OCI-LY1 (cell line): Measurements from ENCODE around the gene RAPGEF6.

Source experiments
- H2AFZ ChIP-seq: fragments of 200-600 bp; sonication (generic), shearing (Covaris generic); 2 replicates; pipeline ENCODE4 v1.6.0; 2014; ENCODE audit warnings: antibody characterized with exemption, mild to moderate bottlenecking, low read length
- H3F3A ChIP-seq: fragments of 200-600 bp; sonication (generic), shearing (Covaris generic); 2 replicates; pipeline ENCODE4 v1.6.0; 2014; ENCODE audit warnings: mild to moderate bottlenecking, antibody characterized with exemption, low read length, moderate library complexity; ENCODE audit not compliant: insufficient read depth
- H3K27ac ChIP-seq: fragments of 200-600 bp; sonication (generic); 2 replicates; pipeline ENCODE4 v1.5.1; 2014; ENCODE audit warnings: low read length, mixed run types, mild to moderate bottlenecking, low read depth; ENCODE audit not compliant: poor library complexity, severe bottlenecking
- H3K27me3 ChIP-seq: fragments of 200-600 bp; sonication (generic); 2 replicates; pipeline ENCODE4 v1.6.0; 2014; ENCODE audit warnings: antibody characterized with exemption, mild to moderate bottlenecking, low read length, moderate library complexity; ENCODE audit not compliant: insufficient read depth
- H3K36me3 ChIP-seq: fragments of 200-600 bp; sonication (generic); 2 replicates; pipeline ENCODE4 v1.6.1; 2014; ENCODE audit warnings: mild to moderate bottlenecking, antibody characterized with exemption, low read length, moderate library complexity, mixed read lengths; ENCODE audit not compliant: insufficient read depth
- H3K4me1 ChIP-seq: fragments of 200-600 bp; sonication (generic); 2 replicates; pipeline ENCODE4 v1.5.1; 2014; ENCODE audit warnings: mild to moderate bottlenecking, low read length, moderate library complexity; ENCODE audit not compliant: insufficient read depth, severe bottlenecking
- H3K4me2 ChIP-seq: fragments of 200-600 bp; sonication (generic), shearing (Covaris generic); 2 replicates; pipeline ENCODE4 v1.6.1; 2014; ENCODE audit warnings: low read length
- H3K4me3 ChIP-seq: fragments of 200-600 bp; sonication (generic); 2 replicates; pipeline ENCODE4 v1.5.1; 2014; ENCODE audit warnings: low read length, low read depth, mild to moderate bottlenecking, mixed read lengths; ENCODE audit not compliant: poor library complexity, severe bottlenecking
- H3K79me2 ChIP-seq: fragments of 200-600 bp; shearing (Covaris generic); 2 replicates; pipeline ENCODE4 v1.6.1; 2016; ENCODE audit warnings: mixed run types, low read length, mixed read lengths; ENCODE audit not compliant: insufficient read depth
- H3K9ac ChIP-seq: fragments of 200-600 bp; sonication (generic), shearing (Covaris generic); 2 replicates; pipeline ENCODE4 v1.6.1; 2014; ENCODE audit warnings: mild to moderate bottlenecking, low read length, mixed read lengths
- H3K9me2 ChIP-seq: fragments of 200-600 bp; sonication (generic), shearing (Covaris generic); 2 replicates; pipeline ENCODE4 v1.6.1; 2014; ENCODE audit warnings: low read depth, mild to moderate bottlenecking, low read length, mixed read lengths
- H3K9me3 ChIP-seq: fragments of 200-600 bp; shearing (Covaris generic); 2 replicates; pipeline ENCODE4 v1.6.1; 2014; ENCODE audit warnings: low read length, mixed read lengths
- H4K20me1 ChIP-seq: fragments of 200-600 bp; sonication (generic), shearing (Covaris generic); 2 replicates; pipeline ENCODE4 v1.6.0; 2016; ENCODE audit warnings: mild to moderate bottlenecking, low read length; ENCODE audit not compliant: insufficient read depth
- CTCF ChIP-seq: fragments of 200-600 bp; sonication (generic), shearing (Covaris generic); IDR thresholded peaks from 2 replicates; pipeline ENCODE4 v1.5.1; 2017; ENCODE audit warnings: mild to moderate bottlenecking, antibody characterized with exemption, low read length, moderate library complexity, mixed read lengths
- EZH2 ChIP-seq: fragments of 200-600 bp; sonication (generic), shearing (Covaris generic); IDR thresholded peaks from 2 replicates; pipeline ENCODE4 v1.8.0; 2017; ENCODE audit warnings: borderline replicate concordance, mixed run types, mild to moderate bottlenecking, antibody characterized with exemption, low read length, moderate library complexity, mixed read lengths

The RAPGEF6 gene

GRCh38 chr5:131613423-131613822 is 21.6 kb downstream of the RAPGEF6 start:
- H3K9ac ChIP-seq: no peak overlapping the region
- no peaks in the 10 kb centered on the region for H3K9me2 ChIP-seq
- 0 out of 2 replicates have a peak, but pooled peaks cover 3% of the 10 kb centered on the region for H3K9me3 ChIP-seq
- peaks cover 100% of the 10 kb centered on the region for H3K79me2 ChIP-seq
- H3K27ac ChIP-seq: no peak overlapping the region
- peaks cover 9% of the 10 kb centered on the region for H3K4me1 ChIP-seq
- no peak for TF ChIP-seq EZH2
- no peak for TF ChIP-seq CTCF
- H3K36me3 ChIP-seq: peaks cover 44% of the 10 kb centered on the region
- no peak overlapping the region for H2AFZ ChIP-seq
- H4K20me1 ChIP-seq: no peaks in the 10 kb centered on the region
- no peaks in the 10 kb centered on the region for H3K27me3 ChIP-seq
- no peaks in the 10 kb centered on the region for H3F3A ChIP-seq
- H3K4me2 ChIP-seq: no peak overlapping the region
- H3K4me3 ChIP-seq: no peak overlapping the region

- Histone ChIP-seq H3K79me2 (peaks cover 100% of the 10 kb centered on the region), H3K4me2 (no peak overlapping the region), H3K27ac (no peak overlapping the region), H3K36me3 (peaks cover 37% of the 10 kb centered on the region), H3K9me2 (no peaks in the 10 kb centered on the region), H3K27me3 (no peaks in the 10 kb centered on the region), H2AFZ (no peak overlapping the region), H3K9ac (no peak overlapping the region), H3K4me1 (peaks cover 9% of the 10 kb centered on the region), H3K4me3 (no peak overlapping the region), H4K20me1 (no peaks in the 10 kb centered on the region), H3K9me3 (0 out of 2 replicates have a peak, but pooled peaks cover 3% of the 10 kb centered on the region), H3F3A (no peaks in the 10 kb centered on the region)
- TF ChIP-seq CTCF (no peak), EZH2 (no peak)
These were observed 24.0 kb downstream of the RAPGEF6 start for GRCh38 chr5:131611064-131611381.

GRCh38 chr5:131610198-131611063 is 24.6 kb downstream of the RAPGEF6 start:
- Histone ChIP-seq H3K9ac (no peak overlapping the region), H3K4me2 (no peak overlapping the region), H3K27me3 (no peaks in the 10 kb centered on the region), H2AFZ (no peak overlapping the region), H4K20me1 (no peaks in the 10 kb centered on the region), H3K36me3 (peaks cover 35% of the 10 kb centered on the region), H3K79me2 (peaks cover 99% of the 10 kb centered on the region), H3K9me3 (0 out of 2 replicates have a peak, but pooled peaks cover 3% of the 10 kb centered on the region), H3F3A (no peaks in the 10 kb centered on the region), H3K27ac (no peak overlapping the region), H3K4me1 (peaks cover 9% of the 10 kb centered on the region), H3K4me3 (no peak overlapping the region), H3K9me2 (no peaks in the 10 kb centered on the region)
- TF ChIP-seq CTCF (no peak), EZH2 (no peak)
